Astrocyte (in vitro differentiated cells and primary cell): Measurements from ENCODE around the gene KRT78.

Source experiments
- CTCF ChIP-seq: IDR thresholded peaks from 2 replicates; pipeline ENCODE4 v1.5.1; 2011; ENCODE audit warnings: low read depth, mild to moderate bottlenecking, inconsistent platforms, low read length, moderate library complexity; ENCODE audit not compliant: insufficient read depth
- EZH2 ChIP-seq: IDR thresholded peaks from 2 replicates; pipeline ENCODE4 v1.6.1; 2012; ENCODE audit warnings: mild to moderate bottlenecking, low read length, inconsistent platforms; ENCODE audit not compliant: insufficient read depth

- TF ChIP-seq CTCF (no peak), EZH2 (no peak)
Measured at GRCh38 chr12:52860102-52860823, 11.5 kb upstream of the KRT78 start.
